ENCODE measurements around the gene ARHGEF7.

DNA sequence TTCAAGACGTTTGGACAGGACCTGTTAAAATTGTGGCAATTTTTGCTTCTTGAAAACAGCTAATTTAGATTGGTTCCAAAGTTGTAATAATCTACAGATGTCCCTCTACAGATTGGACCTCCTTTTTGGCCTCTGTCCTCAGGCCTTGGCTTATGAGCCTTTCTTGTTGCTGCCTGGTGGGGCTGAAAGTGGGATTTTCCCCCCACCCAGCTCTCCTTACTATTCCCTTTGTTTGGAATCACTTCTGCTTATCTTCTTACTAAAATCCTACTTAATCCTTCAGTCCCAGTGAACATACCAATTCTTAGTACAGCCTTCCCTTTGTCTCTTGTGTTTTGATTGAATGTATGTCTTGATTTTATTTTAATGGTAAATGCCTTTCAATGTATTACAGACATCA, 141.8 kb downstream of the ARHGEF7 start:
- TF ChIP-seq, protein P1, sequence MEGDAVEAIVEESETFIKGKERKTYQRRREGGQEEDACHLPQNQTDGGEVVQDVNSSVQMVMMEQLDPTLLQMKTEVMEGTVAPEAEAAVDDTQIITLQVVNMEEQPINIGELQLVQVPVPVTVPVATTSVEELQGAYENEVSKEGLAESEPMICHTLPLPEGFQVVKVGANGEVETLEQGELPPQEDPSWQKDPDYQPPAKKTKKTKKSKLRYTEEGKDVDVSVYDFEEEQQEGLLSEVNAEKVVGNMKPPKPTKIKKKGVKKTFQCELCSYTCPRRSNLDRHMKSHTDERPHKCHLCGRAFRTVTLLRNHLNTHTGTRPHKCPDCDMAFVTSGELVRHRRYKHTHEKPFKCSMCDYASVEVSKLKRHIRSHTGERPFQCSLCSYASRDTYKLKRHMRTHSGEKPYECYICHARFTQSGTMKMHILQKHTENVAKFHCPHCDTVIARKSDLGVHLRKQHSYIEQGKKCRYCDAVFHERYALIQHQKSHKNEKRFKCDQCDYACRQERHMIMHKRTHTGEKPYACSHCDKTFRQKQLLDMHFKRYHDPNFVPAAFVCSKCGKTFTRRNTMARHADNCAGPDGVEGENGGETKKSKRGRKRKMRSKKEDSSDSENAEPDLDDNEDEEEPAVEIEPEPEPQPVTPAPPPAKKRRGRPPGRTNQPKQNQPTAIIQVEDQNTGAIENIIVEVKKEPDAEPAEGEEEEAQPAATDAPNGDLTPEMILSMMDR (IDR thresholded peaks at IDR 0.05): no peak
- no peak for TF ChIP-seq POLR2A (IDR thresholded peaks at IDR 0.05)
